ENCODE data around the gene C2CD2L.

- TF ChIP-seq POLR2AphosphoS5 (IDR thresholded peaks at IDR 0.05; ENCODE audit: borderline replicate concordance, low read depth, low read length) (no peak), EZH2 (IDR thresholded peaks at IDR 0.05) (no peak), FOXP2 (optimal IDR thresholded peaks at IDR 0.05; ENCODE audit: control extremely low read depth, extremely low read length, insufficient read depth) (no peak)
These were observed 25.4 kb upstream of the C2CD2L start for GRCh38 chr11:119081682-119082260.
